ENCODE data around the gene MRPL34.
"Not testable (repeated sequence)": the region's sequence is repeated elsewhere in the genome, so short reads cannot be mapped to it uniquely, and the experiment has no call there.

Gene MRPL34

DNA sequence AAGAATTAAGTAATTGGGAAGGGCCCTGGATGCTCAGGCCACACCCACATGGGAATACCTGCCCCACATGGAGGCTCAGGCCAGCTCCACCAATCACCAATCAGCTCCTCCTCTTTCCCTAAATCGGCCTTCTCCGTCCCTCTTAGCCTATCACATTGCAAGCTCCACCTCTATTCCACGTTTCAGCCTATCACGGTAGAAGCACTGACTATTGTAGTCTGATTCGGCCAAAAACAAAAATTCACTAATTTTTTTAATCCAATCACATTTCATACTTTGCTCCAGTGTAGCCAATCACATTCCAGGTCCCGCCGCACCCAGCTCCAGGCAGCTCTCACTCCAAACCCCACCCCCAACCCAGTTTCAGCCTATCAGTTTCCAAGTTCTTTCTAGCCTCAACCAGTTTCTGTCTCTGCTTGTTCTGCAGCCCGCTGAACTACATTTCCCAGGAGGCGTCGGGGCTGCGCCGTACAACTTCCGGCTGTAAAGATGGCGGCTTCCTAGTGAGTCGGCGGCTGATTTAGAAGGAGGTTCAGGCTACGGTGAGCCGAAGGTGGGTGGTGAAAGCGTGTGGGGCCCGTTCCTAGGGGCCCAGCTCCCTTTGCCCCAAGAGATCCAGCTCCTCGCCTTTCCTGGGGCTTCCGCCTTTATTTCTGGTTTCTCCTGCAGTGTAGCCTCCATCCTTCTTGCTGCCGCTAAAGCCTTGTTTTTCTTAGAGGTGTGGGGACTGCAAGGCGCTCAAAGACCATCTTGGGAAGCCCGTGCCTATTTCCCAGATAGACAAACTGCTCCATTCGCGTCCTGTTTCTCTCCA lies 38.5 kb upstream of the MRPL34 start, which contains the start of gene BABAM1:
Gene BABAM1 (plus strand): TSS at position 469 of the 814 bp plus-strand sequence. CDS start 1,364 bp downstream, outside the sequence.
- Histone ChIP-seq H3K36me3 (ENCODE audit: control insufficient read depth, insufficient read depth, low read length) (peaks cover 2% of the 10 kb centered on the region; the same call in 1 of the 2 replicates), H3K27me3 (replicated peaks; ENCODE audit: control insufficient read depth, insufficient read depth, low read length) (no peaks in the 10 kb centered on the region), H3K4me3 (replicated peaks; ENCODE audit: low read depth, low read length) (peak within 1 kb of the TSS; percentile 81)
- DNase-seq (ENCODE audit: extremely low read depth, insufficient read length): peak; percentile 94
- TF ChIP-seq CTCF (IDR thresholded peaks at IDR 0.05; ENCODE audit: insufficient read depth, low read length, poor library complexity, severe bottlenecking): no peak

DNA sequence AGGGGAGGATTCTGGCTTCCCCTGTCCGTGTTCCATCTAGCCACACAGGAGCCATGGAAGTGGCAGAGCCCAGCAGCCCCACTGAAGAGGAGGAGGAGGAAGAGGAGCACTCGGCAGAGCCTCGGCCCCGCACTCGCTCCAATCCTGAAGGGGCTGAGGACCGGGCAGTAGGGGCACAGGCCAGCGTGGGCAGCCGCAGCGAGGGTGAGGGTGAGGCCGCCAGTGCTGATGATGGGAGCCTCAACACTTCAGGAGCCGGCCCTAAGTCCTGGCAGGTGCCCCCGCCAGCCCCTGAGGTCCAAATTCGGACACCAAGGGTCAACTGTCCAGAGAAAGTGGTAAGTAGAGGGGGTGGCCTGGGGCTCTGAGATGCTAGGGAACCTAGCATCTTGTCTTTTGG lies 36.9 kb upstream of the MRPL34 start:
- Histone ChIP-seq H3K4me3 (replicated peaks; ENCODE audit: low read depth, low read length) (no peak overlapping the region), H3K27me3 (replicated peaks; ENCODE audit: control insufficient read depth, insufficient read depth, low read length) (no peaks in the 10 kb centered on the region), H3K36me3 (ENCODE audit: control insufficient read depth, insufficient read depth, low read length) (peaks cover 6% of the 10 kb centered on the region)
- no peak for DNase-seq (ENCODE audit: extremely low read depth, insufficient read length)
- TF ChIP-seq CTCF (IDR thresholded peaks at IDR 0.05; ENCODE audit: insufficient read depth, low read length, poor library complexity, severe bottlenecking): no peak

DNA sequence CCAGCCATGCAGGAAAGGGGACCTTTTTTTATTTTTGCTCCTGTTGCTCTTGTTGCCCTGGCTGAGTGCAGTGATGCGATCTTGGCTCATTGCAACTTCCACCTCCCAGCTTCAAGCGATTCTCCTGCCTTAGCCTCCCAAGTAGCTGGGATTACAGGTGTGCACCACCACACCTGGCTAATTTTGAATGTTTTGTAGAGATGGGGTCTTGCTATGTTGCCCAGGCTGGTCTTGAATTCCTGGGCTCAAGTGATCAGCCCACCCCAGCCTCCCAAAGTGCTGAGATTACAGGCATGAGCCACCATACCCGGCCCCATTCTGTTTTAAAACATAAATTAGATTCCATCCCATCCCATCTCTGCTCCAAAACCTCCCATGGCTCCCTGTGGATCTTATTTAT lies 30.8 kb upstream of the MRPL34 start:
- peaks cover 22% of the 10 kb centered on the region for H3K36me3 ChIP-seq (ENCODE audit: control insufficient read depth, insufficient read depth, low read length)
- not testable (repeated sequence) for H3K4me3 ChIP-seq (replicated peaks; ENCODE audit: low read depth, low read length); H3K27me3 ChIP-seq (replicated peaks; ENCODE audit: control insufficient read depth, insufficient read depth, low read length); DNase-seq (ENCODE audit: extremely low read depth, insufficient read length)

DNA sequence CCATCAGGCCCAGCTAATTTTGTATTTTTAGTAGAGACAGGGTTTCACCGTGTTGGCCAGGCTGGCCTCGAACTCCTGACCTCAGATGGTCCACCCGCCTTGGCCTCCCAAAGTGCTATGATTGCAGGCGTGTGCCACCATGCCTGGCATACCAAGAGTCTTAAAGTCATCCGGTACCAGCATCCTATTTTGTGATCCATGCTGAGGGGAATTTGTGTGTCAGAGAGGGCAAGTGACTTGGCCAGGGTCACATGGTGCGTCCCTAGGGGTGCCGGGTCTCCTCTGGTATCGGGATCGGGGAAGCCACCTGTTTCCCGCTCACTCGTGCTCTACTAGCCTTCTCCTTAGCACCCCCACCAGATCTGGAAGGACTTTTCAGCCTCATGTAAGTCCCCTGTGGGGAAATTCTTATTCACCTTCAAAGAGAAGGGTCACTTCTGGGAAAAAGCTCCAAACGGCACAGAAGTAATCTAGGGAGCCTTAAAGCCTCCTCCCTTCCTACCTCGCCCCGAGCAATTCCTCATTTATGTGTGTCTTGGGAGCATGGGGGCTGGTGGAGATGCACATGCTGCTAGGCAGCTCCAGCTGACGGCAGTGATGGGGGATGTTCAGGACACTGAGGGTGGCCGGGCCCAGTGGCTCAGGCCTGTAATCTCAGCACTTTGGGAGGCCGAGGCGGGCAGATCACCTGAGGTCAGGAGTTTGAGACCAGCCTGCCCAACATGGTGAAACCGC lies 30.1 kb upstream of the MRPL34 start:
- H3K4me3 ChIP-seq (replicated peaks; ENCODE audit: low read depth, low read length): no peak overlapping the region
- DNase-seq (ENCODE audit: extremely low read depth, insufficient read length): no peak
- no peak for TF ChIP-seq CTCF (IDR thresholded peaks at IDR 0.05; ENCODE audit: insufficient read depth, low read length, poor library complexity, severe bottlenecking)
- H3K27me3 ChIP-seq (replicated peaks; ENCODE audit: control insufficient read depth, insufficient read depth, low read length): no peaks in the 10 kb centered on the region
- H3K36me3 ChIP-seq (ENCODE audit: control insufficient read depth, insufficient read depth, low read length): peaks cover 22% of the 10 kb centered on the region

GRCh38 chr19:17279436-17279835 lies 26.2 kb upstream of the MRPL34 start:
- Histone ChIP-seq H3K4me3 (replicated peaks; ENCODE audit: low read depth, low read length) (no peak overlapping the region), H3K36me3 (ENCODE audit: control insufficient read depth, insufficient read depth, low read length) (peaks cover 20% of the 10 kb centered on the region), H3K27me3 (replicated peaks; ENCODE audit: control insufficient read depth, insufficient read depth, low read length) (no peaks in the 10 kb centered on the region)
- DNase-seq (ENCODE audit: extremely low read depth, insufficient read length): no peak
- no peak for TF ChIP-seq CTCF (IDR thresholded peaks at IDR 0.05; ENCODE audit: insufficient read depth, low read length, poor library complexity, severe bottlenecking)

Data from GM06990 (cell line).